ENCODE measurements around the gene SCNN1A. TPM values are rescaled to one million over a fixed set of nuclear protein-coding genes. Genes with fewer than 3 reads are reported as not detected.

The SCNN1A gene
- total and polyA plus RNA-seq, 2 of the 13 experiments (the other 11 are each of a cell fraction or from before 2014, with no cell fraction given), result 1.5 to 14.6 TPM

DNA sequence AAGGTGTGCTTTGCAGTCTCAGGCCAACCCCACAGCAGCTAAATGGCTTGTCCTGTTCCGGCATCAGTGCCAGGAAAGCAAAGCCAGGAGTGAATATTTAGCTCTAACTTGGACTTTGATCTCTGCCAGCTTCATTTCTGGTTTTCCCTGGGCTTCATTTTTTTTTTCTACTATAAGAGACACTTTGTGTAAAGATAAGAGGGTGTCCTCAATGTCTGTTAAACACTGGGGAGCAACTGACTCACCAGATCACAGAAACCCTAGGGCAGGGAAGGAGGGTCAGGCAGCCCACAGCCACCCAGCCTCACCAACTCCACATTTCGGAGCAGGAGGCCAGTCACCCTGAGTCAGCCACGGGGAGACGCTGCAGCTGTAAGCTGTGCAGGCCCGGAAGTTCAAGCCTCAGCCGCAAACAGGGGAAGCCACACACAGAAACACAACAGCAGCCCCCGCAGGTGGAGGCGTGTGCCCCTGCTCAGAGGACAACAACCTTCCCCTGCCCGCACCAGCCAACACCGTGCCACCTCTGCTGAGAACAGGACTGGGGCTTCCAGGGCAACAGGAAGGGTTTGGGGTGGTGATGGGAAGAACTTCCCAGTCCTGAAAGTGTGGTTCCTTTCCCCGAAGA, 39.8 kb downstream of the SCNN1A start (continued):
- TF ChIP-seq, protein P1, sequence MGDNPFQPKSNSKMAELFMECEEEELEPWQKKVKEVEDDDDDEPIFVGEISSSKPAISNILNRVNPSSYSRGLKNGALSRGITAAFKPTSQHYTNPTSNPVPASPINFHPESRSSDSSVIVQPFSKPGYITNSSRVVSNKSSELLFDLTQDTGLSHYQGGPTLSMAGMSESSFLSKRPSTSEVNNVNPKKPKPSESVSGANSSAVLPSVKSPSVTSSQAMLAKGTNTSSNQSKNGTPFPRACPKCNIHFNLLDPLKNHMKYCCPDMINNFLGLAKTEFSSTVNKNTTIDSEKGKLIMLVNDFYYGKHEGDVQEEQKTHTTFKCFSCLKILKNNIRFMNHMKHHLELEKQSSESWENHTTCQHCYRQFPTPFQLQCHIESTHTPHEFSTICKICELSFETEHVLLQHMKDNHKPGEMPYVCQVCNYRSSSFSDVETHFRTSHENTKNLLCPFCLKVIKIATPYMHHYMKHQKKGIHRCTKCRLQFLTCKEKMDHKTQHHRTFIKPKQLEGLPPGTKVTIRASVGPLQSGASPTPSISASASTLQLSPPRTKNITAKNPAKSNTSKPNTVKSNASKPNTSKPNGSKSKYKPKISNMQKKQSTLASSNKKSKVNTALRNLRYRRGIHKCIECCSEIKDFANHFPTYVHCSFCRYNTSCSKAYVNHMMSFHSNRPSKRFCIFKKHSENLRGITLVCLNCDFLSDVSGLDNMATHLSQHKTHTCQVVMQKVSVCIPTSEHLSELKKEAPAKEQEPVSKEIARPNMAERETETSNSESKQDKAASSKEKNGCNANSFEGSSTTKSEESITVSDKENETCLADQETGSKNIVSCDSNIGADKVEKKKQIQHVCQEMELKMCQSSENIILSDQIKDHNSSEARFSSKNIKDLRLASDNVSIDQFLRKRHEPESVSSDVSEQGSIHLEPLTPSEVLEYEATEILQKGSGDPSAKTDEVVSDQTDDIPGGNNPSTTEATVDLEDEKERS (CRISPR knock-in tag; IDR thresholded peaks at IDR 0.05), result no peak
- TF ChIP-seq RBFOX2 (IDR thresholded peaks at IDR 0.05; ENCODE audit: low read depth, low read length), result peak; percentile 85
- TF ChIP-seq SMARCE1 (IDR thresholded peaks at IDR 0.05; ENCODE audit: borderline replicate concordance), result no peak
- peak; percentile 71; the same call in 1 of the 2 replicates for TF ChIP-seq BRD4 (CRISPR knock-in tag; IDR thresholded peaks at IDR 0.05)
- no peak for TF ChIP-seq ZNF235 (CRISPR knock-in tag; IDR thresholded peaks at IDR 0.05; ENCODE audit: borderline replicate concordance)
- TF ChIP-seq BHLHE40 (IDR thresholded peaks at IDR 0.05; ENCODE audit: low read length), result no peak
- TF ChIP-seq RARA (CRISPR knock-in tag; IDR thresholded peaks at IDR 0.05), result peak; percentile 41; the same call in 1 of the 2 replicates
- TF ChIP-seq, protein P2, sequence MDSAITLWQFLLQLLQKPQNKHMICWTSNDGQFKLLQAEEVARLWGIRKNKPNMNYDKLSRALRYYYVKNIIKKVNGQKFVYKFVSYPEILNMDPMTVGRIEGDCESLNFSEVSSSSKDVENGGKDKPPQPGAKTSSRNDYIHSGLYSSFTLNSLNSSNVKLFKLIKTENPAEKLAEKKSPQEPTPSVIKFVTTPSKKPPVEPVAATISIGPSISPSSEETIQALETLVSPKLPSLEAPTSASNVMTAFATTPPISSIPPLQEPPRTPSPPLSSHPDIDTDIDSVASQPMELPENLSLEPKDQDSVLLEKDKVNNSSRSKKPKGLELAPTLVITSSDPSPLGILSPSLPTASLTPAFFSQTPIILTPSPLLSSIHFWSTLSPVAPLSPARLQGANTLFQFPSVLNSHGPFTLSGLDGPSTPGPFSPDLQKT (CRISPR knock-in tag; IDR thresholded peaks at IDR 0.05; ENCODE audit: borderline replicate concordance), result no peak
- TF ChIP-seq, protein P3, sequence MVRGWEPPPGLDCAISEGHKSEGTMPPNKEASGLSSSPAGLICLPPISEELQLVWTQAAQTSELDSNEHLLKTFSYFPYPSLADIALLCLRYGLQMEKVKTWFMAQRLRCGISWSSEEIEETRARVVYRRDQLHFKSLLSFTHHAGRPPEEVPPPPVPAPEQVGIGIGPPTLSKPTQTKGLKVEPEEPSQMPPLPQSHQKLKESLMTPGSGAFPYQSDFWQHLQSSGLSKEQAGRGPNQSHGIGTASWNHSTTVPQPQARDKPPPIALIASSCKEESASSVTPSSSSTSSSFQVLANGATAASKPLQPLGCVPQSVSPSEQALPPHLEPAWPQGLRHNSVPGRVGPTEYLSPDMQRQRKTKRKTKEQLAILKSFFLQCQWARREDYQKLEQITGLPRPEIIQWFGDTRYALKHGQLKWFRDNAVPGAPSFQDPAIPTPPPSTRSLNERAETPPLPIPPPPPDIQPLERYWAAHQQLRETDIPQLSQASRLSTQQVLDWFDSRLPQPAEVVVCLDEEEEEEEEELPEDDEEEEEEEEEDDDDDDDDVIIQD (CRISPR knock-in tag; IDR thresholded peaks at IDR 0.05; ENCODE audit: low read depth), result no peak
- TF ChIP-seq KDM3A (CRISPR knock-in tag; IDR thresholded peaks at IDR 0.05; ENCODE audit: low read depth), result no peak
- no peak; the same call in 1 of the 2 replicates for TF ChIP-seq DMAP1 (CRISPR knock-in tag; IDR thresholded peaks at IDR 0.05)
- TF ChIP-seq CAMTA2 (CRISPR knock-in tag; IDR thresholded peaks at IDR 0.05; ENCODE audit: borderline replicate concordance), result no peak
- TF ChIP-seq, protein P4, sequence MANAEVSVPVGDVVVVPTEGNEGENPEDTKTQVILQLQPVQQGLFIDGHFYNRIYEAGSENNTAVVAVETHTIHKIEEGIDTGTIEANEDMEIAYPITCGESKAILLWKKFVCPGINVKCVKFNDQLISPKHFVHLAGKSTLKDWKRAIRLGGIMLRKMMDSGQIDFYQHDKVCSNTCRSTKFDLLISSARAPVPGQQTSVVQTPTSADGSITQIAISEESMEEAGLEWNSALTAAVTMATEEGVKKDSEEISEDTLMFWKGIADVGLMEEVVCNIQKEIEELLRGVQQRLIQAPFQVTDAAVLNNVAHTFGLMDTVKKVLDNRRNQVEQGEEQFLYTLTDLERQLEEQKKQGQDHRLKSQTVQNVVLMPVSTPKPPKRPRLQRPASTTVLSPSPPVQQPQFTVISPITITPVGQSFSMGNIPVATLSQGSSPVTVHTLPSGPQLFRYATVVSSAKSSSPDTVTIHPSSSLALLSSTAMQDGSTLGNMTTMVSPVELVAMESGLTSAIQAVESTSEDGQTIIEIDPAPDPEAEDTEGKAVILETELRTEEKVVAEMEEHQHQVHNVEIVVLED (CRISPR knock-in tag; IDR thresholded peaks at IDR 0.05; ENCODE audit: borderline replicate concordance), result no peak; the same call in 1 of the 2 replicates
- no peak for TF ChIP-seq ZNF891 (CRISPR knock-in tag; IDR thresholded peaks at IDR 0.05)
- TF ChIP-seq ZBTB42 (CRISPR knock-in tag; IDR thresholded peaks at IDR 0.05), result no peak
- TF ChIP-seq KMT2B (CRISPR knock-in tag; IDR thresholded peaks at IDR 0.05), result 0 out of 2 replicates have a peak, but pooled peaks have one; percentile 45
- TF ChIP-seq SCMH1 (CRISPR knock-in tag; IDR thresholded peaks at IDR 0.05; ENCODE audit: borderline replicate concordance), result no peak
- TF ChIP-seq KDM4B (CRISPR knock-in tag; IDR thresholded peaks at IDR 0.05), result no peak; the same call in 1 of the 2 replicates
- TF ChIP-seq, protein P5, sequence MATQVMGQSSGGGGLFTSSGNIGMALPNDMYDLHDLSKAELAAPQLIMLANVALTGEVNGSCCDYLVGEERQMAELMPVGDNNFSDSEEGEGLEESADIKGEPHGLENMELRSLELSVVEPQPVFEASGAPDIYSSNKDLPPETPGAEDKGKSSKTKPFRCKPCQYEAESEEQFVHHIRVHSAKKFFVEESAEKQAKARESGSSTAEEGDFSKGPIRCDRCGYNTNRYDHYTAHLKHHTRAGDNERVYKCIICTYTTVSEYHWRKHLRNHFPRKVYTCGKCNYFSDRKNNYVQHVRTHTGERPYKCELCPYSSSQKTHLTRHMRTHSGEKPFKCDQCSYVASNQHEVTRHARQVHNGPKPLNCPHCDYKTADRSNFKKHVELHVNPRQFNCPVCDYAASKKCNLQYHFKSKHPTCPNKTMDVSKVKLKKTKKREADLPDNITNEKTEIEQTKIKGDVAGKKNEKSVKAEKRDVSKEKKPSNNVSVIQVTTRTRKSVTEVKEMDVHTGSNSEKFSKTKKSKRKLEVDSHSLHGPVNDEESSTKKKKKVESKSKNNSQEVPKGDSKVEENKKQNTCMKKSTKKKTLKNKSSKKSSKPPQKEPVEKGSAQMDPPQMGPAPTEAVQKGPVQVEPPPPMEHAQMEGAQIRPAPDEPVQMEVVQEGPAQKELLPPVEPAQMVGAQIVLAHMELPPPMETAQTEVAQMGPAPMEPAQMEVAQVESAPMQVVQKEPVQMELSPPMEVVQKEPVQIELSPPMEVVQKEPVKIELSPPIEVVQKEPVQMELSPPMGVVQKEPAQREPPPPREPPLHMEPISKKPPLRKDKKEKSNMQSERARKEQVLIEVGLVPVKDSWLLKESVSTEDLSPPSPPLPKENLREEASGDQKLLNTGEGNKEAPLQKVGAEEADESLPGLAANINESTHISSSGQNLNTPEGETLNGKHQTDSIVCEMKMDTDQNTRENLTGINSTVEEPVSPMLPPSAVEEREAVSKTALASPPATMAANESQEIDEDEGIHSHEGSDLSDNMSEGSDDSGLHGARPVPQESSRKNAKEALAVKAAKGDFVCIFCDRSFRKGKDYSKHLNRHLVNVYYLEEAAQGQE (IDR thresholded peaks at IDR 0.05; ENCODE audit: borderline replicate concordance in 1 of 2, low read depth in 1 of 2, low read length in 2 of 2), result no peak; a peak in 1 of 4 replicates

Data from HepG2 (cell line).